ES-I3 (cell line): Measurements from ENCODE around the gene SH3PXD2B.

Experiments
- H3K36me3 ChIP-seq: 2 replicates; pipeline ENCODE4 v1.6.1; 2013; ENCODE audit warnings: mild to moderate bottlenecking, low read length, control low read depth, moderate library complexity; ENCODE audit not compliant: insufficient read depth
- H3K4me1 ChIP-seq: 2 replicates; pipeline ENCODE4 v1.6.1; 2013; ENCODE audit warnings: mild to moderate bottlenecking, control low read depth, low read length; ENCODE audit not compliant: insufficient read depth
- H3K9ac ChIP-seq: 2 replicates; pipeline ENCODE4 v1.6.1; 2013; ENCODE audit warnings: low read depth, mild to moderate bottlenecking, low read length, moderate library complexity
- H3K9me3 ChIP-seq: 2 replicates; pipeline ENCODE4 v1.6.1; 2013; ENCODE audit warnings: mild to moderate bottlenecking, low read length, moderate library complexity; ENCODE audit not compliant: control insufficient read depth, insufficient read depth

Gene SH3PXD2B

DNA sequence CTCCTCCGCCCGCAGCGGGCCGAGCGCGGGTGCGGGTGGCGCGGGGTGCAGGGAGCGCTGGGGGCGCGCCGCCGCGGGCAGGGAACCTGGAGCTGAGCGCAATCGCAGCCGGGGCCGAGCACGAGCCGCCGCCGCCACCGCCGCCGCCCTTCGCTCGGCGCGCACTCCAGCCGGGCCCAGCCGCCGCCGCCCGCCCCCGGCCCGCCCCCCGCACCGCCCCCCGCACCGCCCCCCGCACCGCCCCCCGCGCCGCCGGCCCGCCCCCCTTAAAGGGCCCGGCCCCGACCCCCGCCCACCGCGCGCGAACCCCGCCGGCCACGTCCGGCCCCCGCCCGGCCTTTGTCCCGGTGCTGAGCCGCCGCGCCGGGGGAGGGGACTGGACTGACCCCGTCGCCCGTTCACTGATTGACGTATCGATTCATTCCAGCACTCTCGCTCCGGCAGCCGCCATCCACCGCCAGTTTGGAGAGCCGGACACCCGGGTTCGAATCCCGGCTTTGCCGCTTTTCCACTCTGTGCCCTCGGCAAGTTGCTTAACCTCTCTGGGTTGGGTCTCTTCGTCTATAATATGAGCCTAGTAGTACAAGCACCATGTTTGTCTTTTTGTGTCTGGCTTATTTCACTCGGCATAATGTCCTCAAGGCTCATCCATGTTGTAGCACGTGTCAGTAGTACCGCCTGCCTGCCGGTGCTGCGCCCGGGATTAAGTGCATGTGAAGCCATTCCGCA, at the start of gene SH3PXD2B:
TSS of gene SH3PXD2B (minus strand) at position 168 of the 729 bp plus-strand sequence. CDS start 173 bp downstream, outside the sequence.
- Histone ChIP-seq H3K9me3 (no peaks in the 10 kb centered on the region), H3K36me3 (no peaks in the 10 kb centered on the region), H3K4me1 (peaks cover 18% of the 10 kb centered on the region), H3K9ac (peak within 1 kb of the TSS; percentile 89)

DNA sequence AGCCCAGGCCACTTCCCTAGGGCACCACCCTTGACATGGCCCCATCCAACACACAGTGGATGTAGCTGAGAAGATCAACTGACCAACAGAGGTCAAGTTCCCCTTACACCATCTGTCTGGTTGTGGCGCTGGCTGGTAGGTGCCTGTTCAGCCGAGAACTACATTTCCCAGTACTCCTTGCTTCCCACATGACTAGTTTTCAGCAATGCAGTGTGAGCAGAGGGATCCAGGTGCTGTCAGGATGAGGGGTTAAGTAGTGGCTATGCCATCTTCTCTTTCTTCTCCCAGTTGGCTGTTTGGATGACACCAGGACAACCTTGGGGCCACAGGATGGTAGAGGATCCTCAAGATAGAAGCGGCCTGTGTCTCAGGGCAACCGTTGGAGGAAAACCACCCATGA, 48.6 kb upstream of the SH3PXD2B start:
- Histone ChIP-seq H3K36me3 (no peaks in the 10 kb centered on the region), H3K4me1 (no peaks in the 10 kb centered on the region), H3K9me3 (no peaks in the 10 kb centered on the region), H3K9ac (no peak overlapping the region)

DNA sequence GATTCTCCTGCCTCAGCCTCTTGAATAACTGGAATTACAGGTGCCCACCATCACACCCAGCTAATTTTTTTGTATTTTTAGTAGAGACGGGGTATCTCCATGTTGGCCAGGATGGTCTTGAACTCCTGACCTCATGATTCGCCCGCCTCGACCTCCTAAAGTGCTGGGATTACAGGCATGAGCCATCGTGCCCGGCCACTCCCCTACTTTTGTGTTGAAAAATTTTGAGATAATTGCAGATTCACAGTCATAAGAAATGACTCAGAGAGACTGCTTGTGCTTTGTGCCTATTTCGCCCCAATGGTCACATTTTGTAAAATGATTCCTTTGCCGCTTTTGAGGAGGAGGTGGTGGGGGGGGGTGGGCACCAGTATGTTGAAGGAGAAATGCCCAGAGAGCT, 48.1 kb upstream of the SH3PXD2B start:
- Histone ChIP-seq H3K9ac (no peak overlapping the region), H3K9me3 (no peaks in the 10 kb centered on the region)

DNA sequence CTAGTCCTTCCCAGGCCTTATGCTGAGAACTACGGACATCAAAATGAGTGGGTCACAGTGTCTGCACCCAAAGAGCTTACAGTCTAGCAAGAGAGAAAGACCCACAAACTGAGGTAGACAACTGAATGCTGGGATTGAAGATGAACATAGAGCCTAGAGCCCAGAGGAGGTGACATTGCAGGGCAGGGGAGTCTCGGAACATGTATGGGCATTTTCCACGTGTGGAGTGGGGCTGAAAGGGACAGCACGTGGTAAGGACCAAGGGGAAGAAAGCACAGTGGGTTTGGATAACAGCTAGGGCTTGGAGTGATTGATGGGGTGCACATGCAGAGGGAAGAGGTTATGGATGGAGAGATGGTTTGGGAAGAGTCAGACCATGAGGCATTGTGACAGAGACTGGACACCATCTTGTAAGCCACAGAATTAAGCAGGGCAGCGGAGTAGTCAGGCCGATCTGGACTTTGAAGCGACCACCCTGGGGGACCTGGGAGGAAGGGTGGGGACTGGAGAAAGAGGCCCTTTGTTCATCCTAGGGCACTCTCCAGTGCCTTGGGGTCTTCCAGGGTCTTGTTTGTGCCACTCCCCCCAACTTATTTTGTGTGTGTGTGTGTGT, 47.5 kb upstream of the SH3PXD2B start:
- no peaks in the 10 kb centered on the region for H3K36me3 ChIP-seq
- H3K9ac ChIP-seq: no peak overlapping the region
- H3K4me1 ChIP-seq: no peaks in the 10 kb centered on the region
- no peaks in the 10 kb centered on the region for H3K9me3 ChIP-seq

More for the DNA sequence above, 48.1 kb upstream of the SH3PXD2B start:
- no peaks in the 10 kb centered on the region for H3K4me1 ChIP-seq
- H3K36me3 ChIP-seq: no peaks in the 10 kb centered on the region

DNA sequence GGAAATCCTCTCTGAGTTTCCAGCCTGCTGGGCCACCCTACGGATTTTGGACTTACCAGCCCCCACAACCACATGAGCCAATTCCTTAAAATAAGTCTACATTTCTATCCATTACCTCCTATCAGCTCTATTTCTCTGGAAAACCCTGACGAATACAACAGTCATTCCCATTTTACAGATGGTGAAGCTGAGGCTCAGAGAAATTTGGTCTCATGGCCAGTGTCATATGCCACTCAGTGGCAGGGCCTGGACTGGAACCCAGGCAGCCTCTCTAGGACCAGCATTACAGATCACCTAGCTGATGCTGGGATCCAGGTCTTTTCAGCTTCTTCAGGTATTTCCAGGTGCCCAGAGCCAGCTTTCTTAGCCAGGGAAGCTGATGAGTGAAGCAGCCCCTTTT, 45.0 kb upstream of the SH3PXD2B start:
- Histone ChIP-seq H3K9ac (no peak overlapping the region), H3K36me3 (no peaks in the 10 kb centered on the region), H3K4me1 (no peaks in the 10 kb centered on the region), H3K9me3 (no peaks in the 10 kb centered on the region; the same call in 1 of the 2 replicates)

DNA sequence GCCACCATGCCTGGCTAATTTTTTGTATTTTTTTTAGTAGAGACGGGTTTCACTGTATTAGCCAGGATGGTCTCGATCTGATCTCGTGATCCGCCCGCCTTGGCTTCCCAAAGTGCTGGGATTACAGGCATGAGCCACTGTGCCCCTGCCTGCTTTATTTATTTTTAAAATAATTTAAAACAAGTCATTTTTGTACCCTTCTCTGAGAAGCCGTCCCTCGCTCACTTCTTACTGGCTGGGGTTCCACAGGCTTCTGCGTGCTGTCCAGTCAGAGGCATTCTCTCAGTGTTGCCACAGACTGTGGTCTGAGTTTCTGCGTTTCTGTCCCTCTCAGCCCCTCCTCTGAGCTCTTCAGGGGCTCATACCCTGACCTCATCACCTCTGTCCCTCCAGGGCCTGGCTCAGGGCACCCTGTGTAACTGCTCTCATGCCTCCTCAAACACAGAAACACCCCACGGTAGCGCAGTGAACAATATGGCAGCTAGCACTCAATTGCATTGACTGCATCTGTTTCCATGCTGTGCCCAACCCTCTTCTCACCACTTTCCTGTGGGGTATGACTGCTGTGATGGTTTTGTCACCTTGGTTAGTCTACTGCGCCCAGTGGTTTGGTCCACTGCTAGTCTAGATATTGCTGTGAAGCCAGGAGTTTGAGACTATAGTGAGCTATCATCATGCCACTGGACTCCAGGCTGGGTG, 44.3 kb upstream of the SH3PXD2B start:
- Histone ChIP-seq H3K36me3 (no peaks in the 10 kb centered on the region), H3K4me1 (no peaks in the 10 kb centered on the region), H3K9me3 (no peaks in the 10 kb centered on the region; the same call in 1 of the 2 replicates), H3K9ac (no peak overlapping the region)

DNA sequence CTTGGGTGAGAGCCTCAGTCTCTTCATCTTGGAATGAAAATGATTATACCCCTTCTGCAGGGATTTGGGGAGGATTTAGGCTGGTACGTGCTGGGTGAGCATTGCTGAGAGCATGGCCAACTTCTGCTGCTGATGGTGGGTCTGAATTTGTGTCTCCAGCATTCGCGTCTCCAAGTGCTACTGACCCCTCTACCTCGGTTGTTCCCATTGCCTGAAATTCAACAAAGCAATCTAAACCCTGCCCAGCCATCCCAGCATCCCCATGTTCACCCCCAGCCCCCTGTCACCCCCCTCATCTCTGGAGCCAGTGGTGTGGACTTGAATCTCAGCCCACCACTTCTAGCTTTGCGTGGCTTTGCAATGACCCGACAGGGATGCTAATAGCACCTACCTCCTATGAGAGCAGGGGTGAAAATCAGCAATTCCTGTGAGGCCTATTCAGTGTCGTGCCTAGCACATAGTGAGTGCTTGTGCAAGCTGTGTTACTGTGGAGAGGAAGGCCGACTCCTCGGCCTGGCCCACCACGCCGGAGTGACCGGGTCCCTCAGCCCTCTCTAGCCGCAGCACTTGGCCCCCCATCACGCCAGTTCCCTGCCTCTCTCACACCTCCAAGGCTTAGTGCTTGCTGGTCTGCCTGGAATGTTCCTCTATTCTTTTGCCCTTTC, 43.4 kb upstream of the SH3PXD2B start:
- no peaks in the 10 kb centered on the region; the same call in 1 of the 2 replicates for H3K9me3 ChIP-seq
- H3K4me1 ChIP-seq: no peaks in the 10 kb centered on the region
- H3K9ac ChIP-seq: no peak overlapping the region
- H3K36me3 ChIP-seq: no peaks in the 10 kb centered on the region

DNA sequence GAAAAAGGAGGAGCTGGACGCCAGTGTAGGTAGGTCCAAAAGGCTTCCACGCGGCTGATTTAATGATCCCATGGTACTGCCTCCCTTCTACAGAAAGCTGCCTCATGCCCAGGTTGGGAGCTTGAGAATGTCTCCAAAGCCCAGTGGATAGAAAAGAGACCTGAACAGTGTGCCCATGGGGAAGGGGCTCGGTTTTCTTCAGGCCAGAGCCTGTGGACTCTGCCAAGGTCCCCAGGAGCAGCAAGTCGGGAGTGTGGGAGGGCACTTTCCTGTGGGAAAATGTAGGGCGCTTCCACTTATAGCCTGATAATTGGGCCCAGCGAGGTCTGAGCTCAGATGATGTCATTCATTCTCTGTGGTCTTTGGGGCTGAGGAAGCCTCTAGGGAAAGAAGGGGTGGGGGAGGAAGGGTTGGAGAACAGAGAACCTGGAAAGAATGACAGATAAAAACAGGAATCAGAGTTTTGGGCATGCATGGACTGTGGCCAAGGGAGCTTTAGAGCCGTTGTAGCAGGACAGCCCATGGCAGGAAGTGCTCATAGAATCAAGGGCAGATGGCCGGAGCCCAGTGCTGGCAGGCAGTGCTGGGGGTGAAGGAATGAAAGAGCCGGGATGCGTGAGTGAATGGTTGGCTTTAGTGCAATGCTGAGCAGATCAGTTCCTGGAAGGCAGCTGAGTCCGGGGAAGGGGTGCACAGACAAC, 42.5 kb upstream of the SH3PXD2B start:
- H3K36me3 ChIP-seq: no peaks in the 10 kb centered on the region
- H3K9me3 ChIP-seq: no peaks in the 10 kb centered on the region; the same call in 1 of the 2 replicates
- no peaks in the 10 kb centered on the region for H3K4me1 ChIP-seq
- H3K9ac ChIP-seq: no peak overlapping the region

DNA sequence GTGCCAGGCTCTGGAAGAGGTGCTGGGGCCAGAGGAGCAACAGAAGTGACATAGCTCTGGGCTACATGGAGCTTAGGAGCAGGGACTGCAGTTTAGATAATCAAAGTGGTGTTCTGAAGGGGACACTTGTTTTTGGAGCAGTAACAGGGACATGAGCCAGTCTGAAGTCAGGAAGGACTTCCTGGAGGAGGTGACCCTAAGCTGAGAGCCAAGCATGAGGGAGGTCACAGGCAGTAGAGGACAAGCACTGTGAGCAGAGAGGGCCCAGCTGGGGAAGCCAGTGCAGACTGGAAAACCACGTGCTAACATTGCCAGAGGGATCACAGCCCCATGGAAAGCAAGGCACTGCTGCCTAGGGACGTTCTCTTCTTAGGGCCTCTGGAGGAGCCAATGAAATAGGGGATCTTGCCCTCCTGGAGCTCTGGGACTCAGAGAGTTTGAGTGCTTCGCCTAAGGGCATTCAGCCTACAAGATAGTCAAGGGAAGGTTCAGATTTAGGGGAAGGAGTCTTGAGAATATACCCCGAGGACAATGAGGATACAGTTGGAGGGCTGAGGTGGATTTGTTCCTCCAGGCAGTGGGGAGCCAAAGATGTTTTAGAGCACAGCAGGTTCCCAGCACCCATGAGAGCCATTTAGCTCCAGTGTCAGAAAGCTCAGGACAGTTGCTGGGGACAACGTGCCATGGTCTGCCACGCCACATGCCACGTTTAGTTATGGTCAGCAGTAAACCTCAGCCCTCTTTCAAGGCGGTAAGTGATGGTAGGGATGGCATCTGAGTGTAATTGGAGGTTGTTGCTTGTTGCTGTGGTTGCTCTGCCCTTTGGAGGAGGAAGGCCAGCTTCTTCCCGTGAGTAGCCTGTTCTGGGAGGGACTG, 40.5 kb upstream of the SH3PXD2B start:
- Histone ChIP-seq H3K4me1 (no peaks in the 10 kb centered on the region), H3K9ac (no peak overlapping the region), H3K9me3 (no peaks in the 10 kb centered on the region; the same call in 1 of the 2 replicates), H3K36me3 (no peaks in the 10 kb centered on the region)

DNA sequence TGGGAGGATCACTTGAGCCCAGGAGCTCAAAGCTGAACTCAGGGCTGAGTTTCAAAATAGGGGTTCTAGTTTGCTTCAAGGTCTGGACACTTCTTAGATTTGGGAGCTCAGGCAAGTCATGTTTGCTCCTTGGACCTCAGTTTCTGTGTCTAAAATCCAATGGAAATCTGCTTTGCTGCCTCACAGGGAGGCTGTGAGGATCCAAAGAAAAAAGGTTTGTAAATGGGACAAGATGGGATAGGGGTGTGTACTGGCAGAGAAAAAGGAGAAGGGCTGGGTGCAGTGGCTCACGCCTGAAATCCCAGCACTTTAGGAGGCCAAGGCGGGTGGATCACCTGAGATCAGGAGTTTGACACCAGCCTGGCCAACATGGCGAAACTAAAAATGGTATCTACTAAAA, 39.6 kb upstream of the SH3PXD2B start:
- Histone ChIP-seq H3K9ac (no peak overlapping the region), H3K36me3 (no peaks in the 10 kb centered on the region), H3K9me3 (no peaks in the 10 kb centered on the region; the same call in 1 of the 2 replicates), H3K4me1 (no peaks in the 10 kb centered on the region)

DNA sequence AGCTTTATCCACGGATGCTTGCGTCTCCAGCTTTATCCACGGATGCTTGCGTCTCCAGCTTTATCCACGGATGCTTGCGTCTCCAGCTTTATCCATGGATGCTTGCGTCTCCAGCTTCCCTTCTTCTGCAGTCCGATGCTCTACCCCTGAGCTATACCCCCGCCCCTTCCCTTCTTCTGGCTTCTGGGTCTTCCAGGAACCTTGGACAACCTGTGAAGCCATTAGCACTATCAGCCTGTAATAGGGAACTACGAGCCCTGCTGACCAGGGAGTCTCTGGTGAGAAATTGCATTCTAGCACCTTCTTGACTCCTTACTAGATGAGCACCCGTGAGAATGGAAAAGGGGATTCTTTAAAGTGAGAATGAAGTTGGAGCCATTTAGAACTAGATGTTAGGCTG, 39.1 kb upstream of the SH3PXD2B start:
- H3K9ac ChIP-seq: no peak overlapping the region
- no peaks in the 10 kb centered on the region for H3K36me3 ChIP-seq
- H3K4me1 ChIP-seq: no peaks in the 10 kb centered on the region
- no peaks in the 10 kb centered on the region; the same call in 1 of the 2 replicates for H3K9me3 ChIP-seq

DNA sequence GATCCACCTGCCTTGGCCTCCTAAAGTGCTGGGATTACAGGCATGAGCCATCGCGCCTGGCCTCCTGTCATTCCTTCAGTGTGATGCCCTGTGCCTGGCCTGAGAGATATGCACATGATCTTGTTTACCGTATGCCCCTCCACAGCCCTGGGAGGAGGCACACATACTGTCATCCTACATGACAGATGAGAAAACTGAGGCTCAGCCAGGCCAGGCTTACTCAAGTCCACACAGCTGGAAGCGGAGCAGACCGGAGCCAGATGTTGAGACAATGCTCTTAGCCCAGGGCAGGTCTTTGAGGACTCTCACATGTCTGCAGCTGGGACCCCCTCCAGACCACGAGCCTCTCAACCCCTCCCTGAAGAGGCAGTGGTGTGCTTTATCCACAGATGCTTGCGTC, 38.7 kb upstream of the SH3PXD2B start:
- Histone ChIP-seq H3K4me1 (no peaks in the 10 kb centered on the region), H3K36me3 (no peaks in the 10 kb centered on the region), H3K9me3 (no peaks in the 10 kb centered on the region; the same call in 1 of the 2 replicates), H3K9ac (no peak overlapping the region)
